ENCODE measurements around the gene METTL26. TPM values are rescaled to one million over a fixed set of nuclear protein-coding genes. Genes with fewer than 3 reads are reported as not detected.

Gene METTL26
- total and polyA plus RNA-seq, 9 of the 15 experiments (the other 6 are each of a cell fraction or from before 2014, with no cell fraction given): 7.3 to 262 (median 80.9) TPM

- TF ChIP-seq E4F1 (CRISPR knock-in tag; IDR thresholded peaks at IDR 0.05; ENCODE audit: borderline replicate concordance) (no peak), ZNF639 (CRISPR knock-in tag; conservative IDR thresholded peaks at IDR 0.05 in 1 of 2, IDR thresholded peaks at IDR 0.05 in 1 of 2) (peak in 1 of 2 experiments; percentile 71; a peak in 1 of 4 replicates), NFIX (CRISPR knock-in tag; IDR thresholded peaks at IDR 0.05; ENCODE audit: low read depth) (no peak), CBFB (CRISPR knock-in tag; IDR thresholded peaks at IDR 0.05) (no peak), CXXC5 (CRISPR knock-in tag; IDR thresholded peaks at IDR 0.05) (peak; percentile 20), ZNF586 (CRISPR knock-in tag; conservative IDR thresholded peaks at IDR 0.05) (no peak)
Measured at GRCh38 chr16:642189-643049, 6.3 kb upstream of the METTL26 start (continued).
